Testis (tissue), 3 donors: ENCODE results near the gene RASA3. TPM values are rescaled to one million over a fixed set of nuclear protein-coding genes. Genes with fewer than 3 reads are reported as not detected.

ENCODE experiments used
- DNase-seq: peaks from one replicate; pipeline ENCODE4 v3.0.0-alpha.2; 2019
- H3K27ac ChIP-seq, 2 donors: fragments of 200-600 bp; sonication (generic); one replicate each; pipeline ENCODE4 v1.5.1; 2019
- H3K27me3 ChIP-seq: fragments of 200-600 bp; sonication (generic); one replicate; pipeline ENCODE4 v1.5.1; 2019
- H3K36me3 ChIP-seq: fragments of 200-600 bp; sonication (generic); one replicate; pipeline ENCODE4 v1.5.1; 2017; ENCODE audit warnings: low read depth; ENCODE audit errors: missing control alignments
- H3K4me1 ChIP-seq: fragments of 200-600 bp; sonication (generic); one replicate; pipeline ENCODE4 v1.5.1; 2019
- H3K4me3 ChIP-seq, 2 donors: fragments of 200-600 bp; sonication (generic); one replicate each; pipeline ENCODE4 v1.5.1; 2017 to 2019
- H3K9me3 ChIP-seq: fragments of 200-600 bp; sonication (generic); one replicate; pipeline ENCODE4 v1.5.1; 2017
- POLR2A ChIP-seq: fragments of 450-650 bp; IDR thresholded peaks from one replicate; pipeline ENCODE4 v1.6.1; 2017; ENCODE audit warnings: antibody characterized with exemption, mild to moderate bottlenecking, moderate library complexity
- WGBS, 2 donors: methylation state at CpG; one replicate each; pipeline ENCODE4 v1.1.5; 2018; 5-methylcytosine and 5-hydroxymethylcytosine counted together
- intact Hi-C: fragments of 100-400 bp; cut with DNase I; formaldehyde crosslinking; loops from one replicate; pipeline ENCODE4 v1.15.1; 2023; ENCODE audit warnings: low total_unique reads
- polyA plus RNA-seq: library from polyadenylated mRNA; stranded (reverse); fragments of 350-450 nt; fragmentation: Illumina TruSeq; extraction: RNeasy Lipid Tissue Mini Kit (QIAGEN cat#74804); gene quantifications from one replicate; pipeline ENCODE4 v1.2.3, GENCODE V29; 2014; ENCODE audit warnings: low read depth, low replicate concordance; ENCODE audit not compliant: insufficient read depth
- total RNA-seq, 2 donors: library from RNA; depleted of rRNA; stranded (reverse); fragments of >200 nt; gene quantifications; one replicate each; pipeline ENCODE4 v1.2.3, GENCODE V29; 2016
- TF ChIP-seq, protein P1 (sequence below), 3 experiments: fragments of 450-650 bp in 2 of 3; fragments of 200-600 bp in 1 of 3; sonication (generic) in 1 of 3; IDR thresholded peaks; one replicate each; pipeline ENCODE4 v1.5.1; 2016 to 2019; ENCODE audit warnings: antibody characterized with exemption in 3 of 3, mild to moderate bottlenecking in 2 of 3, moderate library complexity in 1 of 3

RASA3 gene
- total and polyA plus RNA-seq, 3 donors from 2014 or later = 13.2 to 21.6 (median 16.4) TPM

DNA sequence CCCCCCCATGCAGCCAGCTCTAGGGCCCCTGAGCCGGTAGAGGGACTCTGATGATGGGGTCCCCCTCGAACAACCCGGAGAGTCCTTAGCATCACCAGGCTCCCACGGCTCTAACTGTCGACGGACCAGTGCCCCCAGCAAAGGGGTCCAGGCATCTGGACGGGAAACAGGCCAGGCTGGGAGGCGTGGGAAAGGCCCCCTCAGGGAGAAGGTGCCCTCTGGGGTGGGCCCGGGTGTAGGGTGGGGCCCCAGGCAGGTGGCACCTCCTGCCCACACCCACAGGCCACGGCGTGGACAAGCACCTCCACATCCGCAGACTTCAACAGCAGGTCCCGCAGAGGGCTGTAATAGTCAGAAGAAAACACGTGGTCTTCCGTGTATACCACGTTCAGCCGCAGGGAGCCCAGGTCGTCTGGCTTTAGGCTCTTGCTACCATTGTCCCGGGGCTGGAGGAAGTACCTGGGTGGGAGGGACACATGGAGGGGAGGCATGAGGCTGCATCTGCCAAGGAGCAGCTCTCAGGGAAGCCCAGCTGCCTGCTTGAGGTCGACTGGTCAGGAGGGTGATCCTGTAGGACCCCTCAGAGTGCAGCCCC, 113.9 kb downstream of the RASA3 start:
- WGBS, 2 donors = 79 to 88% methylated on average over 15 to 20 of the region's 20 CpGs
- intact Hi-C loops = no loop called here
- H3K4me3 ChIP-seq = no peak overlapping the region
- no peak for TF ChIP-seq POLR2A
- TF ChIP-seq, protein P1, sequence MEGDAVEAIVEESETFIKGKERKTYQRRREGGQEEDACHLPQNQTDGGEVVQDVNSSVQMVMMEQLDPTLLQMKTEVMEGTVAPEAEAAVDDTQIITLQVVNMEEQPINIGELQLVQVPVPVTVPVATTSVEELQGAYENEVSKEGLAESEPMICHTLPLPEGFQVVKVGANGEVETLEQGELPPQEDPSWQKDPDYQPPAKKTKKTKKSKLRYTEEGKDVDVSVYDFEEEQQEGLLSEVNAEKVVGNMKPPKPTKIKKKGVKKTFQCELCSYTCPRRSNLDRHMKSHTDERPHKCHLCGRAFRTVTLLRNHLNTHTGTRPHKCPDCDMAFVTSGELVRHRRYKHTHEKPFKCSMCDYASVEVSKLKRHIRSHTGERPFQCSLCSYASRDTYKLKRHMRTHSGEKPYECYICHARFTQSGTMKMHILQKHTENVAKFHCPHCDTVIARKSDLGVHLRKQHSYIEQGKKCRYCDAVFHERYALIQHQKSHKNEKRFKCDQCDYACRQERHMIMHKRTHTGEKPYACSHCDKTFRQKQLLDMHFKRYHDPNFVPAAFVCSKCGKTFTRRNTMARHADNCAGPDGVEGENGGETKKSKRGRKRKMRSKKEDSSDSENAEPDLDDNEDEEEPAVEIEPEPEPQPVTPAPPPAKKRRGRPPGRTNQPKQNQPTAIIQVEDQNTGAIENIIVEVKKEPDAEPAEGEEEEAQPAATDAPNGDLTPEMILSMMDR (IDR thresholded peaks at IDR 0.05) = no peak
- H3K4me1 ChIP-seq = no peaks in the 10 kb centered on the region
- H3K27ac ChIP-seq = no peak overlapping the region
- DNase-seq = no peak
- H3K36me3 ChIP-seq = no peaks in the 10 kb centered on the region
- no peaks in the 10 kb centered on the region for H3K9me3 ChIP-seq
- H3K27me3 ChIP-seq = no peaks in the 10 kb centered on the region

DNA sequence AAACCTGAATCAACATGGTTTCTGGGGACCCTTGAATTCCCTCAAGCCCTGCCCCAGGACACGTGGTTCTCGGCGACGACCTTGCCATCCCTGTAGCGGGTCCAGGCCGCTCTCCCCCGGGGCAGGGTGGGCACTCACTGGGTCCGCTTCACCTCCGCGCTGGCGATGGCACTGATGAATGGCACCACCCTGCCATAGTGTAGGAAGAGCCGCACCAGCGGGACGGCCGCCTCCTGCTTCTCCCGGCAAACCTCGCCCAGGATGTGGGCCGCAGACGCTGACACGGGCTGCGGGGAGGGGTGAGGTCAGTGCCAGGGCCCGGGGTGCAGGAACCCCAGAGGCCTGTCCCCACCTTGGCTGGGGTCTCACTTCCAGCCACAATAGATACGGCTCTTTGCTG, 114.5 kb downstream of the RASA3 start:
- no peak for TF ChIP-seq POLR2A
- TF ChIP-seq, protein P1 (IDR thresholded peaks at IDR 0.05) = no peak
- WGBS, 2 donors = 92 to 95% methylated on average over 23 of the region's 23 CpGs
- Histone ChIP-seq H3K27ac (no peak overlapping the region), H3K36me3 (no peaks in the 10 kb centered on the region), H3K4me3 (no peak overlapping the region), H3K9me3 (no peaks in the 10 kb centered on the region), H3K27me3 (no peaks in the 10 kb centered on the region), H3K4me1 (no peaks in the 10 kb centered on the region)
- no peak for DNase-seq
- intact Hi-C loops = no loop called here

DNA sequence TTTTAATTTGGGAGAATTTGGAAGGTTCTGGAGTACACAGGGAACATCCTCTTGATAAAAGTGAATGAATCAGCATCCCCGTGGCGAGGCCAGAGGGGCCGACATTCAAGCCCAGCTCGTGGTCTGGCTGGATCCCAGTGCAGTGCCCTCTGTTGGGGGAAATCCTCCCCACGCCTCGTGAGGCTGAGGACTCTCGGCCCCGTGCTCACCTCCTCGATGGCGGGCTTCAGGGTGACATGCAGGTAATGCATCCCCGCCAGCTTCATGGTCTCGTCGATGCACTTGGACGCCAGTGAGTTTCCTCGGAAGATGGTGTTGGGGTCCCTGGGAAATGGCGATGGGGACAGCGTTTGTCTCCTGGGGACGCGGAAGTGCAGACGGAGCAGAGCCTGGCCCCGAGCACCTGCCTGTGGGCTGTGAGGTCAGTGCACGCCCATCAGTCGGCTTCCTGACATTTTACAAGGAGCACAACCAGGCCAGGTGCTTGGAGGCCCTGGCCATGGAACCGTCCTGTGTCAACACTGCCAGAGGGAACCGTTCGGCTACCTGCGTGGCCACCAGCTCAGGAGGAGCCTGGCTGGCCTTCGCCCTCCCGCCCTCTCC, 115.3 kb downstream of the RASA3 start:
- H3K9me3 ChIP-seq = no peaks in the 10 kb centered on the region
- no peaks in the 10 kb centered on the region for H3K36me3 ChIP-seq
- DNase-seq = no peak
- H3K27ac ChIP-seq = no peak overlapping the region
- intact Hi-C loops = no loop called here
- no peak overlapping the region for H3K4me3 ChIP-seq
- 91 to 93% methylated on average over 22 to 29 of the region's 29 CpGs for WGBS, 2 donors
- no peaks in the 10 kb centered on the region for H3K27me3 ChIP-seq
- no peak for TF ChIP-seq POLR2A
- TF ChIP-seq, protein P1 (IDR thresholded peaks at IDR 0.05) = no peak
- H3K4me1 ChIP-seq = no peaks in the 10 kb centered on the region

DNA sequence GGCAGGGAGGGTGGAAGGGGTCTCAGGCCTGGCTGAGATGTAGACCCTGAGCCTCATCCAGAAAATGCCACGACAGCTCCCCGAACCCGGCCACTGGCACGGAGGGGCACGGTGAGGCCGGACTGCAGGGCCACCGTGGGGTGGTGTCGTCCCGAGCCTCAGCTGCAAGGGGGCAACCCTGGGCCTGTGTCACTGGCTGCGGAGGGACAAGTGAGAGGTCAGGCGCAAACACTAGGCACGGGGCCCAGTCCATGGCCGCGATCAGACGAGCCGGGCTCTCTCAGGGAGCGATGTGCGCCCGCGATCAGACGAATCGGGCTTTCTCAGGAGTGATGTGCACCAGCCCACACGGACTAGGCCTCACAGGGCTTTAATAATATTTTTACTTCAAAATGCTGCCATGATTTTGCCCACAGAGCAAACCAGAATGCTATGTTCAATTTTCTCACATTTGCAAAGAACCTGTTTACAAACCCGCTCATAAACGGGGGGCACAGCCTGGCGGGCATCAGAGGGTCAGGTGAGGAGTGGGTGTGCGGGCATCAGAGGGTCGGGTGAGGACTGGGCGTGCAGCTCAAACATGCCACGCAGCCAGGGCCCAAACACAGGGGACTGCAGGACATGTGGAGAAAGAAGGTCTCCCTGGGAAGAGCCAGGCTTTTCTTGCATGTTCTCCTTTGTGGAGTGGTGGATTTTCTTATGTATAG, 115.9 kb downstream of the RASA3 start:
- TF ChIP-seq, protein P1 (IDR thresholded peaks at IDR 0.05) = no peak
- TF ChIP-seq POLR2A = no peak
- Histone ChIP-seq H3K27ac (no peak overlapping the region), H3K4me1 (no peaks in the 10 kb centered on the region), H3K27me3 (no peaks in the 10 kb centered on the region), H3K4me3 (no peak overlapping the region), H3K36me3 (no peaks in the 10 kb centered on the region), H3K9me3 (no peaks in the 10 kb centered on the region)
- no peak for DNase-seq
- intact Hi-C loops = no loop called here
- 90 to 92% methylated on average over 21 to 30 of the region's 30 CpGs for WGBS, 2 donors
